Esophagus squamous epithelium (tissue), 4 donors: ENCODE data around the gene PCSK5.

Source experiments
- CTCF ChIP-seq, 6 experiments: fragments of 450-650 bp in 4 of 6; fragments of 200-600 bp in 2 of 6; sonication (generic) in 2 of 6; IDR thresholded peaks; one replicate each; pipeline ENCODE4 v1.5.1; 2016 to 2019; ENCODE audit warnings: antibody characterized with exemption in 6 of 6, mild to moderate bottlenecking in 4 of 6, moderate library complexity in 4 of 6
- POLR2A ChIP-seq, 4 donors: fragments of 450-650 bp; IDR thresholded peaks; one replicate each; pipeline ENCODE4 v1.6.1; 2017; ENCODE audit warnings: antibody characterized with exemption in 4 of 4, mild to moderate bottlenecking in 4 of 4, moderate library complexity in 3 of 4

- TF ChIP-seq CTCF (IDR thresholded peaks at IDR 0.05), result no peak
- no peak for TF ChIP-seq POLR2A (IDR thresholded peaks at IDR 0.05)
Observed at GRCh38 chr9:76359766-76360165, 469.3 kb downstream of the PCSK5 start.
